HG03342 (cell line): Measurements from ENCODE around the gene SP1.
A peak's percentile ranks its signal among the peaks of the same experiment; 100 is the strongest.
"Not testable (repeated sequence)": the region's sequence is repeated elsewhere in the genome, so short reads cannot be mapped to it uniquely, and the experiment has no call there.

ENCODE experiments used
- ATAC-seq: cut with Tn5 transposase; IDR thresholded peaks from one replicate; pipeline ENCODE4 v1.9.1; 2021; ENCODE audit warnings: mild to moderate bottlenecking, moderate library complexity; ENCODE audit not compliant: unreplicated experiment

The SP1 gene

DNA sequence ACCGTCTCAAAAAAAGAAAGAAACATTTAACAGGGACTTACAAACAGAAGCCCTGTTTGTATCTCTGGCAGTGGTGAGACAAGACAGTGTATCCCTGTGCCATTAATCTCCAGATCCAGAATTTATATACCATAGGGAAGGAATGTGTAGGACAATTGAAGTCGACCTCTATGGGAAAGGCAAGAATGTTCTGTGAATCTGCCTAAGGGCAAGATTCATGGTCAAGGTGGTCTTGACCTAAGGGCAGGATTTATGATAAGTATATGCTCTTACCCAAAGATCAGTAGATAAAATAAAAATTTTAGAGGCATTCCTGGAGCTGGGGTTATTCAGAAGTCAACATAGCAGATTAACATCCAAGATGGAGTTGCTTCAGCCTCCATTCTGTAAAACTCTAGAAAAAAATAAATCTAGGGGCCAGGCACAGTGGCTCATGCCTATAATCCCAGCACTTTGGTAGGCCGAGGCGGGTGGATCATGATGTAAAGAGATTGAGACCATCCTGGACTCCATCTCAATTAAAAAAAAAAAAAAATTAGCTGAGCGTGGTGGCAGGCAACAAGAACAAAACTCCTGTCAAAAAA is 21.0 kb upstream of the SP1 start:
- ATAC-seq = no peak

DNA sequence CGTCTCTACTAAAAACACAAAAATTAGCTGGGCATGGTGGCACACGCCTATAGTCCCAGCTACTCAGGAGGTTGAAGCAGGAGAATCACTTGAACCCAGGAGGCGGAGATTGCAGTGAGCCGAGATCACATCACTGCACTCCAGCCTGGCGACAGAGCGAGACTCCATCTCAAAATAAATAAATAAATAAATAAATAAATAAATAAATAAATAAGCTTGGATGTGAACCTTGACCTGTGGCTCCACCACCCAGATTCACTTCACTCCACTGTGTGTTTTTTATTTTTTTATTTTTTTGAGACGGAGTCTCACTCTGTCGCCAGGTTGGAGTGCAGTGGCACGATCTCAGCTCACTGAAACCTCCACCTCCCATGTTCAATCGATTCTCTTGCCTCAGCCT is 18.3 kb upstream of the SP1 start:
- ATAC-seq = not testable (repeated sequence)

- ATAC-seq = no peak
Measured at GRCh38 chr12:53365245-53365904, 14.6 kb upstream of the SP1 start.

DNA sequence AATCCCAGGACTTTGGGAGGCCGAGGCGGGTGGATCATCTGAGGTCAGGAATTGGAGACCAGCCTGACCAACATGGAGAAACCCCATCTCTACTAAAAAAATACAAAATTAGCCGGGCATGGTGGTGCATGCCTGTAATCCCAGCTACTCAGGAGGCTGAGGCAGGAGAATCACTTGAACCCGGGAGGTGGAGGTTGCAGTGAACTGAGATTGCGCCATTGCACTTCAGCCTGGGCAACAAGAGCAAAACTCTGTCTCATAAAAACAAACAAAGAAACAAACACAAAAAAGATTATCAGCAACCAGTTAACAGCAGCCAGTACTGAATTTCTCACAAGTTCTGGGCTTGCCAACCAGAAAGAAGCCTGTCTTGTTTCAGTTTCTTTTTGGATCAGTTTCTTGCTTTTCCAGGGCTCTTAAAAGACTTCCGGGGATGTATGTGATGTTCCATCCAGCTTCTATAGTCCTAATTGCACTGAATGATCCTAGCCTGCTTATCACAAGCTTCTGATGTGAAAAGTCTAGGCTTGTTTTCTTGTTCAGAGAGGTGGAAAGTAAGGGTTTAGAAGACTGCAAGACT is 6.3 kb upstream of the SP1 start:
- not testable (repeated sequence) for ATAC-seq

DNA sequence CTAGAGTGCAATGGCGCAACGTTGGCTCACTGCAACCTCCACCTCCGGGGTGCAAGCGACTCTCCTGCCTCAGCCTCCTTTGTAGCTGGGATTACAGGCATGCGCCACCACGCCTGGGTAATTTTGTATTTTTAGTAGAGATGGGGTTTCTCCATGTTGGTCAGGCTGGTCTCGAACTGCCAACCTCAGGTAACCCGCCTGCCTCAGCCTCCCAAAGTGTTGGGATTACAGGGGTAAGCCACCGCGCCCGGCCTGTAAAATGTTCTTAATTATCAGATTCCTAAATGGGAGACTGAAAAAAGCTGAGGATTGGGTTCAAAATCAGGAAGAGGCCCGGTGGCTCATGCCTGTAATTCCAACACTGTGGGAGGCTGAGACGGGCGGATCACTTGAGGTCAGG is 5.7 kb upstream of the SP1 start:
- ATAC-seq = not testable (repeated sequence)

DNA sequence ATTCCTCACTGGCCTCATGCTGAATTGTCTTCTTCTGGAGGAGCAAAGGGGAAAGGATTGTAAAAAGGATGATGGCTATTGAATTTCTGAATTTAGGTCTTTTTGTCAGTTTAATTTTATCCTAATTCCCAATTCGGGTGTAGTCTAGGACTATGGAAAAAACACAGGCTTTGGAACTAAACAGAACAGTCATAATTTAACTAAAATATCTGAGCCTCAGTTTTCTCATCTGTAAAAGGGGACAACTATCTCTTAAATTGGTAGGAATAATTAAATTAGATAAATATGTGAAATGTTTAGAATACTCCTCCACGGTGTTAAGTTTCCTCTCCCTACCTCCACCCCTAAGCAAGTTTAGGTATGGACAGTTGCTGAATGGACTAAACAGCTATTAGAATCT is 3.2 kb upstream of the SP1 start:
- no peak for ATAC-seq

GRCh38 chr12:53378222-53378621 is 1.8 kb upstream of the SP1 start:
- ATAC-seq = no peak

DNA sequence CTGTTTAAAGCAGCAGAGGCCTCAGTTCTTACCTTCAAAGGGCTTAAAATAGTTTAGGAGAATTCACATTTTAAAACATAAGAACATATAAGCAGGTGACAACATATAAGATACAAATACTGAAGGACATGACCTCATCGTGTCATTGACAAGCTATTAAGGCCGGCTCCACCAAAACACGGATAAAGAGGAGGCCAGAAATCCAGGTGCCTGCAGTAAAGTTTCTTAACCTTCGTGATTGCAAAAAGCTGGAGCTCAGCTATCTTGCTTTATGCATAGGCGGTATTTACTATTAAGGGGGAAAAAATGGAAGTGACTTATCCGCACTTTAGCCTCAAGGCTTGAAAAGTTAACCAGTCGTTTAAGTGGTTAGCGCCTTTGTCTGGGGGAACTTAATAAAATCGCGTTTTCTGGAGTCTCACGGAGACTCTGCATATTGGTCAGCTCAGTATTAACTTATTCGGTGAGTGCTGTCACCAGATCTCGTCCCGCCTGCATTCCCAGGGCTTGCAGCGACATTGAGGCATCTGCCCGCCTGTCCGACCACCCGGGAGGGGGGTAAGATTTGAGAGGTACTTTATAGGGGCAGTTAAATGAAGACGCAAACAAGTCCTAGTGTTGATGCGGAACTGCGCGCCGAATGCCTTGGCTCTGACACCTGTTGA is 1.1 kb upstream of the SP1 start:
- no peak for ATAC-seq

DNA sequence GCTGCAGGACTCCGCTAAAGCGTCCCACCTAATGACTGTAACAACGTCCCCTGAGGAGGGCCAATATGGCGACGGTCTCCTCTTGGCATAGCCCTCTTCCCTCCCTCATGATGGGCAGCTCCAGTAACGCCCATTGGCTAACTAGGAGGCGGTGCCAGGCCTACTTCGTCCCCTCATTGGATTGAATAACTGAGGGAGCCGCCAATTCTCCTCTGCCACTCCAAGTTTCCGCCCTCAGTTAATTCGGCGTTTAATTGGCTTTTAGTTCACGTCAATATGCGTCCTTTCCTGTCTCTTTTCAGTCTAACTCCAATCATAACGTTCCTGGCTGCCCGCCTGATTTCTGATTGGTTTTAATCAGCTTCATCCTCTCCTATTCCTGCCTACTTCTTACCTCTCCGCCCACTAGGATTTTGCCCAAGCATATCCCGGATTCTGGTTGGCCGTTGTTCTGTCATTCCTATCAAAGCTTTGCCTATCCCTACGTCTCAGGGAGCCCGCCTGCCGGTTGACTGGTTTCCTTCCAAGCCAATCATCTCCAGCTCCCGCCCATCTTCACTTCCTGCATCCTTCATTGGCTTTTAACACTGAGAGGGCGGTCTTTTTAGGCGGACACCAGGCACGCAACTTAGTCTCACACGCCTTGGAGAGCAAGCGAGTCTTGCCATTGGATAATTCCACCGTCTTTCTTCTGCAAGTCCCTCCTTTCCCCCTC is 430 bp upstream of the SP1 start:
- ATAC-seq = peak; percentile 70

DNA sequence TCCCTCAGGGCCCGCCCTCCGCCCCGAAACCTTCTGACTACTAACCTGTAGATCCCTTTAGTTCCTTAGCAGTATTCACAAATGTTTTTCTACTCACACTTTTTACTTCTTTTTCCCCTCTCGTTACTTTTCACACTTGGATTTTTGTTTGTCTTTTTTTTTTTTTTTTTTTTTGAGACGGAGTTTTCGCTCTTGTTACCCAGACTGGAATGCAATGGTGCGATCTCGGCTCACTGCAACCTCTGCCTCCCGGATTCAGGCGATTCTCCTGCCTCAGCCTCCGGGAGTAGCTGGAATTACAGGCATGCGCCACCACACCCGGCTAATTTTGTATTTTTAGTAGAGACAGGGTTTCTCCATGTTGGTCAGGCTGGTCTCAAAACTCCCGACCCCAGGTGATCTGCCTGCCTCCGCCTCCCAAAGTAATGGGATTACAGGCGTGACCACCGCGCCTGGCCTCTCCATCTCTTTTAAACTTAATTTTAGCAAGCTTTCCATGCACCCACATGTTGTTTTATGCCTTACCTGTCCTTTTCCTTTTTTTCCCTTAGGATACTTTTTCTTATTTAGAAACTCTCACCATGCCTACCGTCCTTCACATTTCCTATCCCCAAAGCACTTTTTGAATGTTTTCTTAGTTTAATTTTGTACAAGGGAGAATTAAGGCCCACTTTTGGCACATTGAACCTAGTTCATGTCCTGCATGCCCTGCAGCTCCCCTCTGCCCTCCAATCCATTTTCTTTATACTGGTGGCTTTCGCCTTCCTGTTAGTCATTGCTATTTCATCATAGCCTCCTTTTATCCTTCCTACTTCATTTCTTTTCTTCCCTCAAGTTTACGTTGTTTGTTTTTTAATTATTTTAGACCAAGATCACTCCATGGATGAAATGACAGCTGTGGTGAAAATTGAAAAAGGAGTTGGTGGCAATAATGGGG is 1.1 kb downstream of the SP1 start:
- no peak for ATAC-seq

DNA sequence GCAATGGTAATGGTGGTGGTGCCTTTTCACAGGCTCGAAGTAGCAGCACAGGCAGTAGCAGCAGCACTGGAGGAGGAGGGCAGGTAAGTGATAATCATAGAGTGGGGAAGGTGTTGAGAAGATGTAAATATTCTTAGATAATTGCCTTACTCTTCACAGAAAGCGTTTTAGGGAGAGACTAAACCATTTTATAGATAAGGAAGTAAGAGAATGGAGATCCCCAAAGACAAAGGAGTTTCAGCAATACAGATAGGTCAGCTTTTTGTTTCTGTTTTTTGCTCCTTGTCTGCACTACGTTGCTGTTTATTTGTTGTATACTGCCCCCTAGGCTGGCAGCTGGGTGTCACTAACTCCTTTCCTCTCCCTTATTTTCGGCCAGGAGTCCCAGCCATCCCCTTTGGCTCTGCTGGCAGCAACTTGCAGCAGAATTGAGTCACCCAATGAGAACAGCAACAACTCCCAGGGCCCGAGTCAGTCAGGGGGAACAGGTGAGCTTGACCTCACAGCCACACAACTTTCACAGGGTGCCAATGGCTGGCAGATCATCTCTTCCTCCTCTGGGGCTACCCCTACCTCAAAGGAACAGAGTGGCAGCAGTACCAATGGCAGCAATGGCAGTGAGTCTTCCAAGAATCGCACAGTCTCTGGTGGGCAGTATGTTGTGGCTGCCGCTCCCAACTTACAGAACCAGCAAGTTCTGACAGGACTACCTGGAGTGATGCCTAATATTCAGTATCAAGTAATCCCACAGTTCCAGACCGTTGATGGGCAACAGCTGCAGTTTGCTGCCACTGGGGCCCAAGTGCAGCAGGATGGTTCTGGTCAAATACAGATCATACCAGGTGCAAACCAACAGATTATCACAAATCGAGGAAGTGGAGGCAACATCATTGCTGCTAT is 2.0 kb downstream of the SP1 start:
- no peak for ATAC-seq

DNA sequence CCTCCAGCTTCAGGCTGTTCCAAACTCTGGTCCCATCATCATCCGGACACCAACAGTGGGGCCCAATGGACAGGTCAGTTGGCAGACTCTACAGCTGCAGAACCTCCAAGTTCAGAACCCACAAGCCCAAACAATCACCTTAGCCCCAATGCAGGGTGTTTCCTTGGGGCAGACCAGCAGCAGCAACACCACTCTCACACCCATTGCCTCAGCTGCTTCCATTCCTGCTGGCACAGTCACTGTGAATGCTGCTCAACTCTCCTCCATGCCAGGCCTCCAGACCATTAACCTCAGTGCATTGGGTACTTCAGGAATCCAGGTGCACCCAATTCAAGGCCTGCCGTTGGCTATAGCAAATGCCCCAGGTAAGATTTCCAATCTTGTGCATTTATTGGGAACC is 3.3 kb downstream of the SP1 start:
- ATAC-seq = no peak

- not testable (repeated sequence) for ATAC-seq
Measured at GRCh38 chr12:53386381-53386780, 6.4 kb downstream of the SP1 start.

DNA sequence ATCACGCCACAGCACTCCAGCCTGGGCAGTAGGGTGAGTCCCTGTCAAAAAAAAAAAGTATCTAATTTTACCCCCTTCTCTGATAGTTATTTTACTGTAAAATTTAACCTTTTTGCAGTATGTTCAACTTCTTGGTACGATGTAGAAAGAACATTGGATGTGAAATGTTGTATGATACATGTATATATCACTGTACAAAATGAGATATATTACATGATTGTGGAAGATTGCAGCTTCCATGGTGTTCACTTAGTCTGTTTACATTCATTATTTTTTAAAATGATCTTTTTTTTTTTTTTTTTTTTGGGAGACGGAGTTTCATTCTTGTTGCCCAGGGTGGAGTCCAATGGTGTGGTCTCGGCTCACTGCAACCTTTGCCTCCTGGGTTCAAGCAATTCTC is 9.0 kb downstream of the SP1 start:
- no peak for ATAC-seq

DNA sequence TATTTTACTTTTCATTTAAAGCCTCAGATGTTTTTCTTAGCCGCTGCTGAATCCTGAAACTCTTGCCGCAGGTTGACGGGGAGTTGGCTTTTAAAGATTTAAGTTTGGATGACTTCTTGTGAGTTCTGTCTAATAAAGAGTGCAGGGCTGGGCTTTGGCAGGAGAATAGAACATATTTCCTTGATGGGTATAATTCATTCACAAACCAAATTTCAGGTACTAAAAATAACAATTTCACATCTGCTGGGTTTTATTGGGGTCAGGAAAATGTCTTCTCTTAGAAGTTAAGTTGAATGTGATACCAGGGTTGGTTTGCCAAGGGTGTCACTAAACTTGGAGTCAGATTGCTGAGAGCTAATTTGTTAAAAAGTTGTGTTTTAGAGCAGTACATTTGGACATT is 9.7 kb downstream of the SP1 start:
- no peak for ATAC-seq

- ATAC-seq = no peak
Measured at GRCh38 chr12:53391724-53392123, 11.7 kb downstream of the SP1 start.

DNA sequence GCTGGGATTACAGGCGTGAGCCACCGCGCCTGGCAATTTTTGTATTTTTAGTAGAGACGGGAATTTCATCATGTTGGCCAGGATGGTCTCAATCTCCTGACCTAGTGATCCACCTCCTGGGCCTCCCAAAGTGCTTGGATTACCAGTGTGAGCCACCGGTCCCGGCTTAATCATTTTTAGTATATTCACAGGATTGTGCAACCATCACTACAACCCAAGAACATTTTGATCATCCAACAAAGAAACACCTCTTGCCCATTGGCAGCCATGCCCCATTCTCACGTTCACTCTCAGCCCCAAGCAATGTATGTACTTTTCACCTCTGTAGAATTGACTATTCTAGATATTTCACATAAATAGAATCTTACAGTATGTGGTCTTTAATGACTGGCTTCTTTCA is 19.9 kb downstream of the SP1 start:
- ATAC-seq = no peak

GRCh38 chr12:53402351-53402750 is 22.4 kb downstream of the SP1 start:
- ATAC-seq = not testable (repeated sequence)

- no peak for ATAC-seq
Measured at GRCh38 chr12:53402871-53403270, 22.9 kb downstream of the SP1 start.
